ENCODE measurements around the gene ACTMAP. TPM values are rescaled to one million over a fixed set of nuclear protein-coding genes. Genes with fewer than 3 reads are reported as not detected.

Gene ACTMAP
- total and polyA plus RNA-seq, 9 donors = 2.1 to 6.5 (median 3.7) TPM

DNA sequence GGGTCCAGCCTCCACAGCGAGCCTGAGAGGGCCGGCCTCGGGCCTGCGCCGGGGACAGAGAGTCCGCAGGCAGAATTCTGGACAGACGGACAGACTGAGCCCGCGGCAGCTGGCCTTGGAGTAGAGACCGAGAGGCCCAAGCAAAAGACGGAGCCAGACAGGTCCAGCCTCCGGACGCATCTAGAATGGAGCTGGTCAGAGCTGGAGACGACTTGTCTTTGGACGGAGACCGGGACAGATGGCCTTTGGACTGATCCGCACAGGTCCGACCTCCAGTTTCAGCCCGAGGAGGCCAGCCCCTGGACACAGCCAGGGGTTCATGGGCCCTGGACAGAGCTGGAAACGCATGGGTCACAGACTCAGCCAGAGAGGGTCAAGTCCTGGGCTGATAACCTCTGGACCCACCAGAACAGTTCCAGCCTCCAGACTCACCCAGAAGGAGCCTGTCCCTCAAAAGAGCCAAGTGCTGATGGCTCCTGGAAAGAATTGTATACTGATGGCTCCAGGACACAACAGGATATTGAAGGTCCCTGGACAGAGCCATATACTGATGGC, 32.9 kb downstream of the ACTMAP start:
- TF ChIP-seq POLR2A (IDR thresholded peaks at IDR 0.05) (no peak), EP300 (IDR thresholded peaks at IDR 0.05) (no peak)
- TF ChIP-seq, protein P1, sequence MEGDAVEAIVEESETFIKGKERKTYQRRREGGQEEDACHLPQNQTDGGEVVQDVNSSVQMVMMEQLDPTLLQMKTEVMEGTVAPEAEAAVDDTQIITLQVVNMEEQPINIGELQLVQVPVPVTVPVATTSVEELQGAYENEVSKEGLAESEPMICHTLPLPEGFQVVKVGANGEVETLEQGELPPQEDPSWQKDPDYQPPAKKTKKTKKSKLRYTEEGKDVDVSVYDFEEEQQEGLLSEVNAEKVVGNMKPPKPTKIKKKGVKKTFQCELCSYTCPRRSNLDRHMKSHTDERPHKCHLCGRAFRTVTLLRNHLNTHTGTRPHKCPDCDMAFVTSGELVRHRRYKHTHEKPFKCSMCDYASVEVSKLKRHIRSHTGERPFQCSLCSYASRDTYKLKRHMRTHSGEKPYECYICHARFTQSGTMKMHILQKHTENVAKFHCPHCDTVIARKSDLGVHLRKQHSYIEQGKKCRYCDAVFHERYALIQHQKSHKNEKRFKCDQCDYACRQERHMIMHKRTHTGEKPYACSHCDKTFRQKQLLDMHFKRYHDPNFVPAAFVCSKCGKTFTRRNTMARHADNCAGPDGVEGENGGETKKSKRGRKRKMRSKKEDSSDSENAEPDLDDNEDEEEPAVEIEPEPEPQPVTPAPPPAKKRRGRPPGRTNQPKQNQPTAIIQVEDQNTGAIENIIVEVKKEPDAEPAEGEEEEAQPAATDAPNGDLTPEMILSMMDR (IDR thresholded peaks at IDR 0.05) = no peak
- Histone ChIP-seq H3K4me1 (ENCODE audit: insufficient read depth) (peaks cover 12% of the 10 kb centered on the region), H3K4me3 (peak overlapping the region; percentile 86), H3K27ac (peak overlapping the region; percentile 95 to 96), H3K9me3 (no peaks in the 10 kb centered on the region), H3K27me3 (no peaks in the 10 kb centered on the region), H3K36me3 (no peaks in the 10 kb centered on the region)
- DNase-seq = no peak
- intact Hi-C loops (cut with DNase I) = loop anchor here in 2 of 4 donors (5.0 to 10.0 kb wide), 2 partner anchors 55 to 87 kb away; no protein-coding TSS in a partner anchor
- 0 to 1% (median 1%) methylated on average over 13 to 20 of the region's 20 CpGs for WGBS, 3 donors

DNA sequence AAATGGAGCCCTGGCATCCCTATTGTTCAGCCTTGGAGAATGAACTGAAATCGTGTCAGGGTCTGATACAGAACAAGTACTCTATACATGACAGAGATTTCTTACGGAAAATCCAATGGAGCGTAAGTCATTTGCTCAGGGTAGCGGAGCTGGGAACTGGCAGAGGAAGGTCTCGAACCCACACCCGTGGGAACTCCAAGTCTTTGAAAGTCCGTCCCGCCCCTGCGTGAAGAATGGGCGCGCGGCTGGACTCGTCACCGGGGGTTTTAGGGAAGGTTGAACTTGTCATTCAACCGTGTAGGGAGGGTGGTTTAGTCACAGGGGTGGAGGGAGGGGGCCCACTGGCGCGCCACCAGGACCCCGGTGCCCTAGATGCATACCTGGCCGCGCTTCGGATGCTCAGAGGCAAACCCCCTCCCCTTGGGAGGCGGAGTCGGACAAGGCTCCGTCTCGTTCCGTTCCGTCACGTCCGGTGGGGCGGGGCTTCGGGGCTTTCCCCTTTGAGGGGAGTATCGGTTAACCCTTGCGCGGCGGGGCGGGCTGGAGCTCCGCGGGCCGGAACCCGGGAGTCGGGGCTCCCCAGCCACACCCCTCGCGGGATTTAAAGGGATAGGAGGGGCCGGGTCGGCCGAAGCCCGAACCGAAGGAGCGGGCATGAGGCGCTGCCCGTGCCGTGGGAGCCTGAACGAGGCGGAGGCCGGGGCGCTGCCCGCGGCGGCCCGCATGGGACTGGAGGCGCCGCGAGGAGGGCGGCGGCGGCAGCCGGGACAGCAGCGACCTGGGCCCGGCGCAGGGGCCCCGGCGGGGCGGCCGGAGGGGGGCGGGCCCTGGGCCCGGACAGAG, 33.6 kb downstream of the ACTMAP start, which contains the start of the genes COQ8B and ITPKC:
Gene COQ8B (minus strand): TSS at position 405 of the 843 bp plus-strand sequence. CDS start 2,254 bp downstream, outside the sequence.
Gene ITPKC (plus strand): TSS at position 631 of the 843 bp plus-strand sequence. CDS start 24 bp downstream, at position 655.
- Histone ChIP-seq H3K36me3 (no peaks in the 10 kb centered on the region), H3K4me3 (peak within 1 kb of the TSS; percentile 86), H3K9me3 (no peaks in the 10 kb centered on the region), H3K4me1 (ENCODE audit: insufficient read depth) (peaks cover 12% of the 10 kb centered on the region), H3K27ac (peak within 1 kb of the TSS; percentile 95 to 96), H3K27me3 (no peaks in the 10 kb centered on the region)
- intact Hi-C loops (cut with DNase I) = loop anchor here in 2 of 4 donors (5.0 to 10.0 kb wide), 2 partner anchors 54 to 88 kb away; no protein-coding TSS in a partner anchor
- WGBS, 3 donors = 0 to 1% (median 1%) methylated on average over 22 to 76 of the region's 76 CpGs
- DNase-seq = peak; percentile 99 to 100 (median 100)
- TF ChIP-seq POLR2A (IDR thresholded peaks at IDR 0.05) = peak; percentile 89
- TF ChIP-seq EP300 (IDR thresholded peaks at IDR 0.05) = peak; percentile 54
- TF ChIP-seq, protein P1 (IDR thresholded peaks at IDR 0.05) = peak in 2 of 3 donors; percentile 58 to 73

DNA sequence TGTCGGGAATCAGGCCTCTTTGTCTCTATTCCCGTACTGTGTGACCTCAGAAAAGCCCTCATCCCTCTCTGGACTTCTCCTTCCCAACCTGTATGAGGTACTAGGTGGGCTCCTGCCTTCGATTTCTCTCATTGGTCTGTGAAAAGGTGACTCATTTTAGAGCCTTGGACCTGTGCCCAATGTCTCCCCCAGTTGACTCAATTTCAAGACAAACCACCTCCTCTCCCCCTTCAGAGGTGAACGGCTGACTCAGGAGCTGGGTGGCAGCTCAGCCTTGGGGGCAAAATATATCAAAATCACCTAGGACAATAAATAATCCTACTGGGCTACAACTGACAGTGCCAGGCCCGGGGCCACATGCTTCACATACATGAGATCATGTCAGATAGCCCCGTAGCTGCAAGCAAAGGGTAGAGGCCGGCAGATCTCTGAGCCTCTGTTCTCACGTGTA, 34.2 kb downstream of the ACTMAP start:
- intact Hi-C loops (cut with DNase I) = loop anchor here in 2 of 4 donors (5.0 to 10.0 kb wide), 2 partner anchors 54 to 89 kb away; no protein-coding TSS in a partner anchor
- peak in 3 of 5 donors; percentile 64 to 70 (median 70) for DNase-seq
- TF ChIP-seq, protein P1 (IDR thresholded peaks at IDR 0.05) = no peak
- no peak for TF ChIP-seq POLR2A (IDR thresholded peaks at IDR 0.05)
- no peaks in the 10 kb centered on the region for H3K9me3 ChIP-seq
- H3K27me3 ChIP-seq = no peaks in the 10 kb centered on the region
- H3K36me3 ChIP-seq = no peaks in the 10 kb centered on the region
- peaks cover 11% of the 10 kb centered on the region for H3K4me1 ChIP-seq (ENCODE audit: insufficient read depth)
- WGBS, 3 donors = 1 to 4% (median 2%) methylated on average over 8 of the region's 8 CpGs
- peak overlapping the region; percentile 95 to 96 for H3K27ac ChIP-seq
- H3K4me3 ChIP-seq = peak overlapping the region; percentile 86

Measured in ovary (tissue), 9 donors.